ENCODE measurements around the gene HSF2BP. TPM values are rescaled to one million over a fixed set of nuclear protein-coding genes. Genes with fewer than 3 reads are reported as not detected.

Gene HSF2BP
- total RNA-seq, 1 experiment from 2014 or later = 10.9 TPM

GRCh38 chr21:43703035-43703880, 44.0 kb upstream of the HSF2BP start:
- POLR2A ChIA-PET = no interaction called here
- H3K4me3 ChIP-seq (ENCODE audit: low read depth, low read length) = no peak overlapping the region

GRCh38 chr21:43702785-43703034, 43.4 kb upstream of the HSF2BP start:
- peaks cover 14% of the 10 kb centered on the region for H3K4me1 Mint-ChIP-seq (ENCODE audit: low read depth, unreplicated experiment)
- H3K36me3 ChIP-seq (ENCODE audit: control insufficient read depth, insufficient read depth, low read length) = no peaks in the 10 kb centered on the region
- intact Hi-C loops (cut with micrococcal nuclease; ENCODE audit: unreplicated experiment) = no loop called here
- no peak for DNase-seq
- BruUV-seq (replicated peaks) = no TSS peak
- POLR2A ChIA-PET = no interaction called here
- H3K4me3 ChIP-seq (ENCODE audit: low read depth, low read length) = no peak overlapping the region
- CTCF ChIA-PET = interaction anchor here (0.6 kb wide), 1 partner anchor 11 kb away, joined by 5 read pairs; no protein-coding TSS in a partner anchor
- H3K27me3 Mint-ChIP-seq (ENCODE audit: insufficient read depth, unreplicated experiment) = no peaks in the 10 kb centered on the region
- no peaks in the 10 kb centered on the region for H3K27me3 ChIP-seq (replicated peaks; ENCODE audit: control insufficient read depth, insufficient read depth, low read length)
- no peak overlapping the region for H3K27ac Mint-ChIP-seq (ENCODE audit: unreplicated experiment)
- peaks cover under 1% of the 10 kb centered on the region; the same call in 1 of the 2 replicates for H3K4me1 ChIP-seq
- no peak for TF ChIP-seq CTCF (IDR thresholded peaks at IDR 0.05; ENCODE audit: insufficient read depth in 1 of 2, low read depth in 1 of 2, low read length in 1 of 2, severe bottlenecking in 1 of 2, unreplicated experiment in 1 of 2)
- H3K4me3 Mint-ChIP-seq (ENCODE audit: unreplicated experiment) = no peak overlapping the region
- no peaks in the 10 kb centered on the region for H3K9me3 ChIP-seq
- no peaks in the 10 kb centered on the region for H3K9me3 Mint-ChIP-seq (ENCODE audit: unreplicated experiment)
- H3K36me3 Mint-ChIP-seq (ENCODE audit: insufficient read depth, unreplicated experiment) = peaks cover 8% of the 10 kb centered on the region

More at GRCh38 chr21:43703035-43703880, 44.0 kb upstream of the HSF2BP start:
- CTCF ChIA-PET = interaction anchor here (0.6 kb wide), 1 partner anchor 10 kb away, joined by 5 read pairs; no protein-coding TSS in a partner anchor
- Histone ChIP-seq H3K9me3 (no peaks in the 10 kb centered on the region), H3K36me3 (ENCODE audit: control insufficient read depth, insufficient read depth, low read length) (no peaks in the 10 kb centered on the region), H3K4me1 (no peaks in the 10 kb centered on the region; the same call in 1 of the 2 replicates), H3K27me3 (replicated peaks; ENCODE audit: control insufficient read depth, insufficient read depth, low read length) (no peaks in the 10 kb centered on the region)
- no TSS peak for BruUV-seq (replicated peaks)
- Mint-ChIP-seq H3K4me3 (ENCODE audit: unreplicated experiment) (no peak overlapping the region), H3K27ac (ENCODE audit: unreplicated experiment) (peak overlapping the region; percentile 75), H3K36me3 (ENCODE audit: insufficient read depth, unreplicated experiment) (peaks cover 8% of the 10 kb centered on the region), H3K27me3 (ENCODE audit: insufficient read depth, unreplicated experiment) (no peaks in the 10 kb centered on the region), H3K9me3 (ENCODE audit: unreplicated experiment) (no peaks in the 10 kb centered on the region), H3K4me1 (ENCODE audit: low read depth, unreplicated experiment) (peaks cover 14% of the 10 kb centered on the region)
- no peak for TF ChIP-seq CTCF (IDR thresholded peaks at IDR 0.05; ENCODE audit: insufficient read depth in 1 of 2, low read depth in 1 of 2, low read length in 1 of 2, severe bottlenecking in 1 of 2, unreplicated experiment in 1 of 2)
- intact Hi-C loops (cut with micrococcal nuclease; ENCODE audit: unreplicated experiment) = no loop called here
- DNase-seq = no peak

GRCh38 chr21:43701936-43702784, 42.9 kb upstream of the HSF2BP start:
- H3K9me3 ChIP-seq = no peaks in the 10 kb centered on the region
- no peaks in the 10 kb centered on the region for H3K36me3 ChIP-seq (ENCODE audit: control insufficient read depth, insufficient read depth, low read length)
- Mint-ChIP-seq H3K4me3 (ENCODE audit: unreplicated experiment) (no peak overlapping the region), H3K4me1 (ENCODE audit: low read depth, unreplicated experiment) (peaks cover 14% of the 10 kb centered on the region), H3K9me3 (ENCODE audit: unreplicated experiment) (no peaks in the 10 kb centered on the region), H3K27me3 (ENCODE audit: insufficient read depth, unreplicated experiment) (no peaks in the 10 kb centered on the region), H3K27ac (ENCODE audit: unreplicated experiment) (no peak overlapping the region), H3K36me3 (ENCODE audit: insufficient read depth, unreplicated experiment) (peaks cover 8% of the 10 kb centered on the region)
- TF ChIP-seq CTCF (IDR thresholded peaks at IDR 0.05; ENCODE audit: insufficient read depth in 1 of 2, low read depth in 1 of 2, low read length in 1 of 2, severe bottlenecking in 1 of 2, unreplicated experiment in 1 of 2) = no peak
- intact Hi-C loops (cut with micrococcal nuclease; ENCODE audit: unreplicated experiment) = no loop called here
- CTCF ChIA-PET = no interaction called here
- DNase-seq = no peak
- POLR2A ChIA-PET = no interaction called here
- H3K4me3 ChIP-seq (ENCODE audit: low read depth, low read length) = no peak overlapping the region
- peaks cover 6% of the 10 kb centered on the region for H3K4me1 ChIP-seq
- BruUV-seq (replicated peaks) = no TSS peak
- H3K27me3 ChIP-seq (replicated peaks; ENCODE audit: control insufficient read depth, insufficient read depth, low read length) = no peaks in the 10 kb centered on the region

Measured in Caco-2 (cell line).